ENCODE measurements around the gene SEPTIN5. TPM values are rescaled to one million over a fixed set of nuclear protein-coding genes. Genes with fewer than 3 reads are reported as not detected.

Gene SEPTIN5
- total RNA-seq, 1 donor from 2014 or later: 141 TPM

DNA sequence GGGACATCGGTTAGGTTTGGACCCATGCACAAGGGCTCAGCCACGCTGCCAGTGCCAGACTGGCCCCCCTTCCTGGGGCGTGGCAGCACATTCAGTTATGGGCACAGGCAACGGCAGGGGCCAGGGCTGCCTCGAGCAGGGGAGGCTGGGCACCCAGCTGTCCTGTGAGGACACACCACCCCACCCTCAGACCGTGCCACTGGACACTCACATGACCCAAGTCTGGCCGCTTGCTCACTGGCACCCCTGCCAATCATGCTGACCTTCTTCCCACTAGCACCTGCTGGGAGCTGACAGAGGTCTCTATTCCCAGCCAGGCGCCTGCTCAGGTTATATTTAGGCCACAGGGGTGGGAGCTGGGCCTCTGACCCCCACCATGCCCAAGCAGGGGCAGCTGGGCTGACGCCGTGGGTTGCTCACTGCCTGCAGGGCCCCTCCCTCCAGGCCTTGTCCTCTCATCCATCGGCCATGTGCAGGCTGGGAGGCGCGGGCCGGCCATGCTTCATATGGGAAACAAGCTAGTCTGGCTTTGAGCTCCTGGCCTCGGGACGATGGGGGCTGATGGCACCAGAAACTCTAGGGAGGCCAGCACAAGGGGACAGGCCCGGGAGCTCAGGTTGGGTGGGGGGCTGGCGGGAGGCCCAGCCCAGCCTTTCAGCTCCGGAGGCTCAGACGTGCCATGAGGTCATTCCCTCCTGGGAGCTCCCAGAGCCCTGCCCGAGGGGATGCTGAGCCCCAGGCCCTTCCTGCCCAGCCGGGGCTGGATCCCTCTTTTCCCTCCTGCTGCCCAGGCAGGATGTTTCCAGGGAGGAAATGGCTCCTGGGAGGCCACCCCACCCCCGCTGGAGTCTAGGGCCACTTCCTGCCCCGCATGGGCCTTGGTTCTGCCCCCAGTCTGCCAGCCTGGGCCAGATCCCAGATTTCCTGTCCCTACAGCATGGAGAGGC is 31.1 kb downstream of the SEPTIN5 start:
- TF ChIP-seq, protein P1, sequence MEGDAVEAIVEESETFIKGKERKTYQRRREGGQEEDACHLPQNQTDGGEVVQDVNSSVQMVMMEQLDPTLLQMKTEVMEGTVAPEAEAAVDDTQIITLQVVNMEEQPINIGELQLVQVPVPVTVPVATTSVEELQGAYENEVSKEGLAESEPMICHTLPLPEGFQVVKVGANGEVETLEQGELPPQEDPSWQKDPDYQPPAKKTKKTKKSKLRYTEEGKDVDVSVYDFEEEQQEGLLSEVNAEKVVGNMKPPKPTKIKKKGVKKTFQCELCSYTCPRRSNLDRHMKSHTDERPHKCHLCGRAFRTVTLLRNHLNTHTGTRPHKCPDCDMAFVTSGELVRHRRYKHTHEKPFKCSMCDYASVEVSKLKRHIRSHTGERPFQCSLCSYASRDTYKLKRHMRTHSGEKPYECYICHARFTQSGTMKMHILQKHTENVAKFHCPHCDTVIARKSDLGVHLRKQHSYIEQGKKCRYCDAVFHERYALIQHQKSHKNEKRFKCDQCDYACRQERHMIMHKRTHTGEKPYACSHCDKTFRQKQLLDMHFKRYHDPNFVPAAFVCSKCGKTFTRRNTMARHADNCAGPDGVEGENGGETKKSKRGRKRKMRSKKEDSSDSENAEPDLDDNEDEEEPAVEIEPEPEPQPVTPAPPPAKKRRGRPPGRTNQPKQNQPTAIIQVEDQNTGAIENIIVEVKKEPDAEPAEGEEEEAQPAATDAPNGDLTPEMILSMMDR (IDR thresholded peaks at IDR 0.05; ENCODE audit: borderline replicate concordance): no peak
- H3K36me3 ChIP-seq: no peaks in the 10 kb centered on the region
- peak; percentile 79 for DNase-seq
- peak overlapping the region; percentile 79 for H3K27ac ChIP-seq (replicated peaks)
- H3K9me3 ChIP-seq (replicated peaks): no peaks in the 10 kb centered on the region
- peaks cover 24% of the 10 kb centered on the region for H3K4me1 ChIP-seq
- peaks cover 13% of the 10 kb centered on the region for H3K27me3 ChIP-seq (ENCODE audit: low read depth)
- no peak overlapping the region for H3K4me3 ChIP-seq
- intact Hi-C loops (cut with micrococcal nuclease): no loop called here

GRCh38 chr22:19746726-19747125 is 32.4 kb downstream of the SEPTIN5 start:
- Histone ChIP-seq H3K27me3 (ENCODE audit: low read depth) (peaks cover 25% of the 10 kb centered on the region), H3K4me3 (no peak overlapping the region), H3K36me3 (no peaks in the 10 kb centered on the region), H3K27ac (replicated peaks) (no peak overlapping the region), H3K9me3 (replicated peaks) (no peaks in the 10 kb centered on the region), H3K4me1 (peaks cover 24% of the 10 kb centered on the region)
- DNase-seq: no peak
- intact Hi-C loops (cut with micrococcal nuclease): no loop called here
- TF ChIP-seq, protein P1 (IDR thresholded peaks at IDR 0.05; ENCODE audit: borderline replicate concordance): no peak

DNA sequence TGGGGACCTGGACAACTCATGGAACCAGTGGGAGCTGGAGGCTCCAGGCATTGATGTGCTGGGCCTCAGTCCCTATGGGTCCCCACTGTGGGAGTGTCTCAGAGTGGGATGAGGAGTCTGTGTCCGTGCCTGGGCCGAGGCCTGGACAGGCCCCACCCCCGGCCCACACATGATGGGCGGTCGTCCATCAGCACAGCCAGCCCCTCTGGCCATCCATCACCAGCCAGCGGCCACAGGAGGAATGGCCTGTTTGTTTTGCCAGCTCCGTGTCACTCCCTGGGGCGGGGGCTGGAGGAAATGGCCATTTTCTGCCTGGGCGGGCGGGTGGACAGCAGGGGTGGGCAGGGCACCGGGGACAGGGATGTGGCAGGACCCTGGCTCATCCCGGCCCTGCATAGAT is 33.2 kb downstream of the SEPTIN5 start:
- Histone ChIP-seq H3K27ac (replicated peaks) (no peak overlapping the region), H3K4me1 (peaks cover 24% of the 10 kb centered on the region), H3K27me3 (ENCODE audit: low read depth) (peaks cover 33% of the 10 kb centered on the region), H3K9me3 (replicated peaks) (no peaks in the 10 kb centered on the region), H3K36me3 (no peaks in the 10 kb centered on the region), H3K4me3 (no peak overlapping the region)
- no peak for DNase-seq
- TF ChIP-seq, protein P1 (IDR thresholded peaks at IDR 0.05; ENCODE audit: borderline replicate concordance): no peak
- intact Hi-C loops (cut with micrococcal nuclease): no loop called here

- Histone ChIP-seq H3K4me1 (peaks cover 24% of the 10 kb centered on the region), H3K27me3 (ENCODE audit: low read depth) (peaks cover 39% of the 10 kb centered on the region), H3K4me3 (no peak overlapping the region), H3K9me3 (replicated peaks) (no peaks in the 10 kb centered on the region), H3K27ac (replicated peaks) (no peak overlapping the region), H3K36me3 (no peaks in the 10 kb centered on the region)
- intact Hi-C loops (cut with micrococcal nuclease): no loop called here
- TF ChIP-seq, protein P1 (IDR thresholded peaks at IDR 0.05; ENCODE audit: borderline replicate concordance): no peak
- DNase-seq: no peak
Observed at GRCh38 chr22:19748139-19748538, 33.8 kb downstream of the SEPTIN5 start.

DNA sequence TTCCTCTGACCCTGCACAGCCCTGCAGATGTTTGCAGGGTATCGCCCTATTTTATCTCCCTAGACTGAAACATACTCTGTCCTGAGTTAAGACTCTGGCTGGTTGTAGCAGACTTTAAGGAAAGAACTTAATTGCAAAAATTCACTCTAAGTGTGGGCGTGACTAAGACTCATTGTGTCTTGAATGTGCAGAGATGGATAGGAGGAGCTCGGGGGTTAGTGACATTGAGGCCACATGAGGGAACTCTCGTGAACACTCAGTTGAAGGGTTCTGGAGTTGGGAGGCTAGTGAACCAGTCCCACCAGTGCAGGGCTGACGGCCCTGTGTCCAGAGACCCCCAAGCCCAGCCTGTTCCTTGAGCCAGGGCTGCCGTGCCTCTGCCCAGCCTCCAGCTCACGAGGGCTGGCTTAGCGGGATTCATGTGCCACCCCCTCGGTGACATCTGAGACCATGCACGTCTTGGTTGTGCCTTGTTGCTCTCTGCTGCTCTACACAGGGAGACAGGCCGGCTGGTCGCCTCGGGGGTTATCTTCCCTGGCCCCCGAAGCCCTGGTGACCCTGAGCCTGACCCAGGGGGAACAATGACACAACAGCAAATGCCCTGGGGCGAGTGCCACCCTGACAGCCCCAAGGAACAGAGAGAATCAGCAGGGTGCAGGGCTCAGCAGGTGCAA is 34.8 kb downstream of the SEPTIN5 start:
- no peaks in the 10 kb centered on the region for H3K9me3 ChIP-seq (replicated peaks)
- DNase-seq: no peak
- no peaks in the 10 kb centered on the region for H3K36me3 ChIP-seq
- H3K27me3 ChIP-seq (ENCODE audit: low read depth): peaks cover 49% of the 10 kb centered on the region
- H3K4me3 ChIP-seq: no peak overlapping the region
- no peak overlapping the region for H3K27ac ChIP-seq (replicated peaks)
- TF ChIP-seq, protein P1 (IDR thresholded peaks at IDR 0.05; ENCODE audit: borderline replicate concordance): no peak
- peaks cover 21% of the 10 kb centered on the region for H3K4me1 ChIP-seq
- intact Hi-C loops (cut with micrococcal nuclease): no loop called here
